GM06990 (cell line): ENCODE results near the gene TNFSF12.

Experiments
- DNase-seq: peaks from one replicate; pipeline ENCODE4 v3.0.0-alpha.2; 2011; ENCODE audit not compliant: insufficient read length; ENCODE audit errors: extremely low read depth
- H3K27me3 ChIP-seq: replicated peaks from 2 replicates; pipeline ENCODE4 v1.6.0; 2011; ENCODE audit warnings: low read length; ENCODE audit not compliant: control insufficient read depth, insufficient read depth
- H3K36me3 ChIP-seq: 2 replicates; pipeline ENCODE4 v1.5.1; 2011; ENCODE audit warnings: low read length; ENCODE audit not compliant: control insufficient read depth, insufficient read depth
- H3K4me3 ChIP-seq: replicated peaks from 2 replicates; pipeline ENCODE4 v1.5.1; 2011; ENCODE audit warnings: low read depth, mild to moderate bottlenecking, control low read depth, low read length
- CTCF ChIP-seq: IDR thresholded peaks from 2 replicates; pipeline ENCODE4 v1.5.1; 2011; ENCODE audit warnings: low read length, control low read depth, mild to moderate bottlenecking, inconsistent platforms; ENCODE audit not compliant: insufficient read depth, poor library complexity, severe bottlenecking

The TNFSF12 gene

GRCh38 chr17:7560172-7561027 lies 11.5 kb downstream of the TNFSF12 start:
- H3K4me3 ChIP-seq, result peak overlapping the region; percentile 37
- peak; percentile 58 for DNase-seq
- peaks cover 12% of the 10 kb centered on the region for H3K36me3 ChIP-seq

GRCh38 chr17:7561028-7561575 lies 12.2 kb downstream of the TNFSF12 start:
- TF ChIP-seq CTCF, result peak; percentile 92
- H3K36me3 ChIP-seq, result peaks cover 14% of the 10 kb centered on the region
- peak overlapping the region; percentile 86 for H3K4me3 ChIP-seq
- H3K27me3 ChIP-seq, result no peaks in the 10 kb centered on the region
- peak; percentile 87 for DNase-seq

More at GRCh38 chr17:7560172-7561027, 11.5 kb downstream of the TNFSF12 start:
- H3K27me3 ChIP-seq, result no peaks in the 10 kb centered on the region
- peak; percentile 84 for TF ChIP-seq CTCF

GRCh38 chr17:7561589-7562207 lies 12.8 kb downstream of the TNFSF12 start, which contains the start of gene SENP3:
Gene SENP3, plus strand, starts transcription at chr17:7561919. Its CDS starts 1,158 bp downstream, at chr17:7563077.
- no peak for TF ChIP-seq CTCF
- H3K36me3 ChIP-seq, result peaks cover 14% of the 10 kb centered on the region
- peak; percentile 93 for DNase-seq

GRCh38 chr17:7562208-7562605 lies 13.3 kb downstream of the TNFSF12 start:
- no peak for TF ChIP-seq CTCF
- Histone ChIP-seq H3K36me3 (peaks cover 16% of the 10 kb centered on the region), H3K4me3 (peak overlapping the region; percentile 86), H3K27me3 (no peaks in the 10 kb centered on the region)
- DNase-seq, result no peak

More at GRCh38 chr17:7561589-7562207, 12.8 kb downstream of the TNFSF12 start, which contains the start of gene SENP3:
- H3K27me3 ChIP-seq, result no peaks in the 10 kb centered on the region
- H3K4me3 ChIP-seq, result peak within 1 kb of the TSS; percentile 86

GRCh38 chr17:7563115-7563869 lies 14.4 kb downstream of the TNFSF12 start:
- DNase-seq, result no peak
- Histone ChIP-seq H3K36me3 (peaks cover 16% of the 10 kb centered on the region), H3K4me3 (peak overlapping the region; percentile 86), H3K27me3 (no peaks in the 10 kb centered on the region)
- no peak for TF ChIP-seq CTCF
